Measurements from ENCODE around the gene RXRB.

DNA sequence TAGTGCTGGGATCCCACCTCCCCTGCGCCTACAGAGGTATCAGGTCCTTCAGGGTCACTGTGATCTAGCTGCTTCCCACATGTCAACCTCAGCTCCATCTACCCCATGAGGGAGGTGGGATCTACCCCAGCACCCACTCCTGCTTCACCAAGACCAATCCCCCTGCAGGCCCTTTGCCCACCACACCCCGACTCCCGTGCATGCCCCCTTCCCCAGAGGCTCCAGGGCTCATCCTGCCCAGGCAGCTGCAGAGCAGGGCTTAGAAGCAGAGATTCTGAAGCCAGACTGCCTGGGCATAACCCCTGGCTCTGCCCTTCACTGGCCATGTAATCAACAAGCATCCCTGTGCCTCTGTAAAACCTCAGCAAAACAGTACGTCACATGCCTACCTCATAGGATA lies 25.7 kb downstream of the RXRB start:
- TF ChIP-seq, protein P1, sequence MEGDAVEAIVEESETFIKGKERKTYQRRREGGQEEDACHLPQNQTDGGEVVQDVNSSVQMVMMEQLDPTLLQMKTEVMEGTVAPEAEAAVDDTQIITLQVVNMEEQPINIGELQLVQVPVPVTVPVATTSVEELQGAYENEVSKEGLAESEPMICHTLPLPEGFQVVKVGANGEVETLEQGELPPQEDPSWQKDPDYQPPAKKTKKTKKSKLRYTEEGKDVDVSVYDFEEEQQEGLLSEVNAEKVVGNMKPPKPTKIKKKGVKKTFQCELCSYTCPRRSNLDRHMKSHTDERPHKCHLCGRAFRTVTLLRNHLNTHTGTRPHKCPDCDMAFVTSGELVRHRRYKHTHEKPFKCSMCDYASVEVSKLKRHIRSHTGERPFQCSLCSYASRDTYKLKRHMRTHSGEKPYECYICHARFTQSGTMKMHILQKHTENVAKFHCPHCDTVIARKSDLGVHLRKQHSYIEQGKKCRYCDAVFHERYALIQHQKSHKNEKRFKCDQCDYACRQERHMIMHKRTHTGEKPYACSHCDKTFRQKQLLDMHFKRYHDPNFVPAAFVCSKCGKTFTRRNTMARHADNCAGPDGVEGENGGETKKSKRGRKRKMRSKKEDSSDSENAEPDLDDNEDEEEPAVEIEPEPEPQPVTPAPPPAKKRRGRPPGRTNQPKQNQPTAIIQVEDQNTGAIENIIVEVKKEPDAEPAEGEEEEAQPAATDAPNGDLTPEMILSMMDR (IDR thresholded peaks at IDR 0.05) = no peak
- no peak for TF ChIP-seq POLR2A (IDR thresholded peaks at IDR 0.05)
